ENCODE data around the gene DDX25. TPM values are rescaled to one million over a fixed set of nuclear protein-coding genes. Genes with fewer than 3 reads are reported as not detected.

Gene DDX25
- total RNA-seq, 1 experiment from 2014 or later = 1.5 TPM

DNA sequence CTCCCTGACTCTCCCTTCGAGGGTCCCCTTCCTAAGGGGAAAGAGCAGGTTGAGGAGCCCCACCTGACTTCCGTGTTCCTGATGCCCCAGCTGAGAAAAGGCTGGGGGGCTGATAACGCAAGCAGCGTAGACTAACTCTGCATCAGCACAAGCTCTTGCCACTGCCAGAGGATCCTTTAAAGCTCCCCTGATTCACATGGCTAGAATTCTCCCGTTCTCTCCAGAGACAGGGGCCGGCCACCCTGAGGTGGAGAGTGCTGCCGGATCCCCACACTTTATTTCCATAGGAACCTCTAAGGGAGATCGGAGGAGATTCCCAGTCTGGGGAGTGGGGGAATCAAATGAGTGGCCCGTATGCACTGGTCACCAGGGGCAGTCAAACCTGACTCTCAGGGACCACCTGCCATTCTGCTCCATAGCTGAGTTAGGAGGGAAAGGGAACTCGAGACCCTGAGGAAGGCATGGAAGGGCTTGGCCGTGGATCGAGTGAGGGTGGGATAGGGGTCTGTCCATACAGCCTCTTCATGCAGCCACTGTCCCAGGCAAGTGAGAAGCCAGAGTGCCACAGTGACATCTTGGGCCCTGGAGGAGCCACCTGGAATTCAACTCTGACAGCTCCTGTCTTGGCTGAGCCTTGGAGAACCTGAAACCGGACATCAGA is 40.2 kb downstream of the DDX25 start:
- in situ Hi-C loops (cut with HindIII; ENCODE audit: low pct_unique_long_range_greater_than_20kb, low sequenced_read_pairs) = no loop called here

DNA sequence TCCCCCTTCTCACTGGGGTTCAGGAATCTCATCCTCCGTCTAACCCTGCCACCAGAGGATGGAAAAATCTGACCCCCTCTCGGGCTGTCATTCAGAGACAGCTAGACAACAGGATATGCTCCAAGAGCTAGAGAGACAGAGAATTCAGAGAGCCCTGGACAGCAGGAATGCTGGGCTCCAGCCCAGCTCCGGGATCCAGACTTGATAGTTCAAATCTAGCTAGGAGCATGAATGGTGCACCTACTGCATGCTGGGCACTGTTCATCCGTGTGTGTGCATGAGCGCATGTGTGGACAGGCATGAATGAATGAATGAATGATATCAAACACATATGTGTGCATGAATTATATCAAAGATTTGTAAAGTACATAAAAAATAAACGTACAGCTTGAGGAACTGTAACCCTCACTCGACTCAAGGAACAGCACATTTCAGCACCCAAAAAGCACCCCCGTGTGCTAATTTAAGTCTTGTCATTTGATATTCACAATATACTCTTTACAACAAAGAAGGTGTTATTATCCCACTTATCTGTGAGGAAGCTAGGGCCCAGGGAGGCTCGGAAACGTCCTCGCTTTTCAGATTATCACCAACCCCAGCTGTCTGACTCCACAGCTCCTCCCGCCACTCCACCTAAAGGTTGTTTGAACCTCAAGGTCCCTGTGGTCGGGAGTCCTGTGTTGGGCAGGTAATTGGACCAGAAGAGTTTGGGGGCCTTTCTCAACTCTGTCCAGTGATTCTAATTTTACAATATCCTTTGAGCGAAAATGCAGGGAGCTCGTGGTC is 40.9 kb downstream of the DDX25 start:
- DNase-seq (ENCODE audit: low read depth, low spot score) = no peak
- in situ Hi-C loops (cut with HindIII; ENCODE audit: low pct_unique_long_range_greater_than_20kb, low sequenced_read_pairs) = no loop called here

More for the DNA sequence above, 40.2 kb downstream of the DDX25 start:
- DNase-seq (ENCODE audit: low read depth, low spot score) = no peak

DNA sequence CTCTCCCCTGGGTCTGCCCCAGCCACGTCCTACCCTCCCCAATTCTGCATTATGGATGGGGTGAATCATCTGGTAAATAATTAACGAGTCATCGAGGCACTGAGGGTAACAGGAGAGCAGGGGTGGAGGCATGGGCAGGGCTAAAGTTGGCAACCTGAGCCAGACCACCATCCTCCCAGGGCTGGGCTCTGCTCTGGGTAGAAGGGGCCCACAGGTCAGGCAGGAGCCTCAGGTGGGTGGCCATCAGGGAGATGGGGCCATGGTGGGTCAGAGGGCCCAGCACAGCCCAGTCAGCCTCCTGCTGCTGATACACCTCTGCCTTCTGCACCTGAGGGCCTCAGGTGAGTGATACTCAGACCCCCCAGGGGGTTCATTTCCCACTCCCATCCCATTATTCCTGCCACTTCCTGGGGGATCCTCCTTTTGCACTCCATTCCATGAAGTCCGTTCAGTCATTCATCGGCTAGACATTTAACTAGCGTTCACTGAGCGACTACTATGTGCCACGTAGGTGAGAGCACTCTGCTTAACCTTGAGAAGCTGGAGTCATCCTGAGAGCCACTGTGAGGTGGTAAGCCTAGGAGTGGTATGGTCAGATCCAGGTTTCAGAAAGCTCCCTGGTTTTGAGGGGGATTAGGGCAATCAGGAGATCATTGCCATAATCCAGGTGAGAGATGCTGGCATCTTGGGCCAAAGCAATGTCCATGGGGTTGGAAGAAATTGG is 41.7 kb downstream of the DDX25 start, which contains the start of gene VSIG10L2:
VSIG10L2 (plus strand) TSS at position 248 of the 724 bp plus-strand sequence; CDS start at position 260, 12 bp downstream.
- in situ Hi-C loops (cut with HindIII; ENCODE audit: low pct_unique_long_range_greater_than_20kb, low sequenced_read_pairs) = no loop called here
- no peak for DNase-seq (ENCODE audit: low read depth, low spot score)

DNA sequence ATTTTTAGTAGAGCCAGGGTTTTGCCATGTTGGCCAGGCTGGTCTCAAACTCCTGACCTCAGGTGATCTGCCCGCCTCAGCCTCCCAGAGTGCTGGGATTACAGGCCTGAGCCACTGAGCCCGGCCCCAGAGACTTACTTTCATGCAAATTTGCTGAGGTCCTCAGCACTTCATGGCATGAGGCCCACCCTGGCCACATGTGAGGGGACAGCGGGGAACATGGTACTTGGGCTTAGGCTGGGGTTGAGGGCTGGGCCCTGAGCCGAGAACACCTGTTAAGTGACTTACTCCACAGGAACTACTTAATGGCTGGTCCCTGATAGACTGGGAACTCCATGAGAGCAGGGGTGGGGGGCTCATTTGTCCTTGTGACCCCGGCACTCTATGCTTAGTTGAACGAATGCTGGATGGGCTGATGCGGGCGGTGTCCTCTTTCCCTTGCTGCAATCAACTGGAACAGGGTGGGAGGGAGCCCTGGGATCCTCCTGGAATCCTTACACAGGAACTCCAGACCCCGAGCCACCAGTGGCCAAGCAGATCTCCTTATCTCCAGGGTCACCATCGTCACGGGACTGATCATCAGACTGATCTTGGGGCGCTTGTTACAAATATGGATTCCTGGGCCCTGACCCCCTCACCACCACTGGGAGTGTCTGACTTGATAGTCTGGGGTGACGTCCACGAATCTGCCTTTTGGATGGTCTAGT is 42.6 kb downstream of the DDX25 start:
- in situ Hi-C loops (cut with HindIII; ENCODE audit: low pct_unique_long_range_greater_than_20kb, low sequenced_read_pairs) = no loop called here
- no peak for DNase-seq (ENCODE audit: low read depth, low spot score)

DNA sequence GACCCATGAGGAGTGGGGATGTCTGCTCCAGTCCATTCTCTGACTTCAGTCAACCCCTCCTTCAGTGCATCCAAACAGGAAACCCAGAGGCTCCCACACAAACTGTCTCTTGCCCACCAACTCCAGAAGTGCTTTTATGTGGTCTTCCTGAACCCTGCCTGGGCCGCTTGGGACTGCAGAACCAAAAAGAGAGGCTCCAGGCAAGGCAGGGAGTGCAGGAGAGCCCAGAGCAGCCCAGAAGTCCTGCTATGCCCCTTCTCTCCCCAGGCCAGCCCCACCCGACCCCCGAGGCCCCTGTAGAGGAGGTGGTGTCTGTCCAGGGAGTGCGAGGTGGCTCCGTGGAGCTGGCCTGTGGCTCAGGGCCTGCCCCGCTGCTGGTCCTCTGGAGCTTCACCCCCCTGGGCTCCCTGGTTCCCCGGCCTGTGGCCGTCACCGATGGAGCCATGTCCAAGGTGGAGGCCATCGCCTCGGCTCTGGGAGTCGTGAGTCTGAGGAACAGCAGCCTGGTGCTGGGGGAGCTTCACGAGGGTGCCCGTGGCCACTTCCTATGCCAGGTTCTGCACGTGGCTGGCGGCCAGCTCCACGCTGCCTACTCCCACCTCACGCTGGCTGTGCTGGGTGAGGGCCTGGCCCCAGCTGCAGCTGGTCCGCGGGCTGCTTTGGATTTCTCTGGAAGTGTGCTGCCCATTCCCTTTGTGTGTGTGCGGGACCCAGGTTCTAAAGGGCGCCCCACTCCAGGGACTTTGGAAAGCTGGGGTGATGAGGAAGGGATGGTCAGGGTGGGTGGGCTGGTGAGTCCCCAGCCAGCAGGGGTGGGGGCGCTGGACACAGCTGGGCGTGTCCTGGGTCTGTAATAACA is 43.3 kb downstream of the DDX25 start:
- in situ Hi-C loops (cut with HindIII; ENCODE audit: low pct_unique_long_range_greater_than_20kb, low sequenced_read_pairs) = no loop called here
- no peak for DNase-seq (ENCODE audit: low read depth, low spot score)

DNA sequence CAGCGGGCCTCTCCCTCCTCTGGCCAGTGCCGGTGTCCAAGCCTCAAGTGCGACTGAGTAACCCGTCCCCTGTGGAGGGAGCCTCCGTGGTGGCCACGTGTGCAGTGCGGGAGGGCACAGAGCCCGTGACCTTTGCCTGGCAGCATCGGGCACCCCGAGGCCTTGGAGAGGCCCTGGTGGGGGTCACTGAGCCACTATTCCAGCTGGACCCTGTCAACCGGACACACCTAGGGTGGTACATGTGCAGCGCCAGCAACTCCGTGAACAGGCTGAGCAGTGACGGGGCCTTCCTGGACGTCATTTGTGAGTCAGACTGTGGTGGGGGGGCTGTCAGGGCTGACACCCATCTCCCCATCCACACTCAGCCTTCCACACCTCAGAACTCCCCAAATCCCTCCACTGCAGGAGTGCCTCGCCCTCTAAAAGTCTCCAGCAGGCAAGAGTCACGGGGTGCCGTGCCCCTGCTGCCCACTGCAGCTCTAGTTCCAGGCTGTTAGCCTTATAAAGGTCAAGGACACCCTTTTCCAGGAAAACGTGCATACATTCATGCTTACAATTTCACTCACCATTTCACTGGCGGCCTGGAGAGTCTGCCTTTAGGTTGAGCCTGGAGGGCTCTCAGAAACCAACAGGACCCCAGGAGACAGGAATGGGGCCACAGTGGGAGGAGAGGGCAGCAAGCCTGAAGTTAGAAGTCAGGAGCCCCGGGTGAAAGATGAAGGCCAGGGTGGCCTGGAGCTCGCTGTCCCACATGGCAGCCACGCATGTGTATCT is 44.2 kb downstream of the DDX25 start:
- DNase-seq (ENCODE audit: low read depth, low spot score) = no peak
- in situ Hi-C loops (cut with HindIII; ENCODE audit: low pct_unique_long_range_greater_than_20kb, low sequenced_read_pairs) = no loop called here

DNA sequence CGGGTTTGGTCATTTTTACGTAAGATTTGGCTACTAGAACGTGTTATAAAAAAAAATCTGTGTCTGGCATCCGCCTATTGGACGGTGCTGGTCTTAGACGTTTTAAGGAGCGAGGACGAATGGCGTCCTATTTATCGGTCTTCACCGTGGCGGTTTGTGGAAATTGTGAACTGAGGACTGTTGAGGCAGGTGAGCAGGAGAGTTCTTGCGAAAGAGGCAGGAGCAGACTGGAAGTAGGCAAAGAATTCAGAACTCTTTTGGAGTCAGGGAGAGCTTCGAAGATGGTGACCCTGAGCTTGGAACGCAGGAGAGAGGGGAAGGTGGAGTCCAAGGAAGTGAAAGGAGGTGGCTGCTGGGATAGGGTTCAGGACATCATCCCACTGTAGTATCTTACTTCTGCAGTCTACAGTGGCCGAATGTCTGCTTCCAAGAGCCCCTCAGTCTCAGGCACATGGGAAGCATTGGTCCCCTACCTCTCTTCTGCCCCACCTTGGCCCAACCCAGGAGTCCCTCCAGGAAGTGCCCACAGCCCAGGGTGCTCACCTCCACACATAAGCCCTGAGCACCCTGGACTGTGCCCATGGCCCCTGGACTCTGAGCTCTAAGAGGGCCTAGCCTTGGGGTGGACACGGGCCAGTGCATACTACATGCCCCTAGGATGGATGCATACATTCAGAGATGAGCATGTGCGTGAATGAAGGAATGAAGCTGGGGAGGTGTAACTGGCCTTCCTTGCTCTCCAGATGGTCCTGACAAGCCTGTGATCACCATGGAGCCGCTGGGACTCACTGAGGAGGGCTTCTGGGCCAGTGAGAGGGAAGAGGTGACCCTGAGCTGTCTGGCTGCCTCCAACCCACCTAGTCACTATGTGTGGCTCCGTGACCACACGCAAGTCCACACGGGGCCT is 45.2 kb downstream of the DDX25 start:
- in situ Hi-C loops (cut with HindIII; ENCODE audit: low pct_unique_long_range_greater_than_20kb, low sequenced_read_pairs) = no loop called here

DNA sequence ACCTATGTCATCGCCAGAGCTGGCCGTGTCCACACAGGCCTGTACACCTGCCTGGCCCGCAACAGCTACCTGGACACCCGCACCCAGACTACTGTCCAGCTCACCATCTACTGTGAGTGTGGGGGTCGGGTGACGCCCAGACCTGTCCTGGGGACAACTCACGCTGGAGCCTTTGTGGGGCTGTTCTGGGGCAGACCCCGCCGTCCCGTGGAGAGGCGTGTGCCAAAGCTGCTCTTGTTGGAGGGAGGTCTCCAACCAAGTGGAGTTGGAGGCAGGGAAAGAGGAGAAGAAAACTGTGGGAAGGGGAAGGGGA is 45.8 kb downstream of the DDX25 start:
- no peak for DNase-seq (ENCODE audit: low read depth, low spot score)
- in situ Hi-C loops (cut with HindIII; ENCODE audit: low pct_unique_long_range_greater_than_20kb, low sequenced_read_pairs) = no loop called here

More for the DNA sequence above, 45.2 kb downstream of the DDX25 start:
- DNase-seq (ENCODE audit: low read depth, low spot score) = no peak

DNA sequence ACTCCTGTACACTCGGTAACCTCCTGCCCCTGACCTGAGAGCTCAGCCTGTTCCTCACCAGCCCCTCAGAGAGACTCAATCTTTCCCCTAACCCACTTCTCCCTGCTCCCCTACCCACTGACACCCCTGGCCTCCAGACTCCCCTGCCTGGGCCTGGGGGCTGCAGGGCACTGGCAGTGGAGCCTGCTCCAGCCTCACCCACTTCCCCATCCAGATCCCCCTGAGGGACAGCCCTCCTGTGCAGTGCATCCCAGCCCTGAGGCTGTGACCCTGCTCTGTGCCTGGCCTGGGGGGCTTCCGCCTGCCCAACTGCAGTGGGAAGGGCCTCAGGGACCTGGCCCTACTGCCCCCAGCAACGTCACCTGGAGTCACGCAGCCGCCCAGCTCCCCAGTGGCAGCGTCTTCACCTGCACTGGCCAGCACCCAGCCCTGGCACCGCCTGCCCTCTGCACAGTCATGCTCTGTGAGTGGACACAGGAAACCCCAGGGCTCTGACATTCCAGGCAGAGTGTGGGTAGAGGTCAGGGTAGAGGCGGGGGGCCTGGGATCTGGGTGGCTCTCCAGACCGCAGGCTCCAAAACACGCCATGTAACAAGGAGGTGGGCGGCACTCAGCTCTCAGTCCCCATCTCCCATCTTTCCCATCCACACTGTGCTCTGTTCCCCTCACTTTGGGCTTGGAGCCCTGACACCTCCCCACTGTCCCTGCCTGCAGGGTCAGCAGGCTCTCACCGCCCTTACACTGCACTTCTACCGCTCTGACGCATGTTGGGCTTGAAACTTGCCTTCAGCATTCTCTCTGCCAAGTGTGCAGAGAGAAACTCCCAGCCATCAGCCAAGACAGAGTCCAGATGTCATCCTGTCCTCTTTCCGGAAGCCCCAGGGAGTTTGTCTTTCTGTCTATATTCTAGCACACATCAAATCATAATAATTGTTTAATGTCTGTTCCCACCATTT is 46.7 kb downstream of the DDX25 start:
- DNase-seq (ENCODE audit: low read depth, low spot score) = no peak
- in situ Hi-C loops (cut with HindIII; ENCODE audit: low pct_unique_long_range_greater_than_20kb, low sequenced_read_pairs) = no loop called here

DNA sequence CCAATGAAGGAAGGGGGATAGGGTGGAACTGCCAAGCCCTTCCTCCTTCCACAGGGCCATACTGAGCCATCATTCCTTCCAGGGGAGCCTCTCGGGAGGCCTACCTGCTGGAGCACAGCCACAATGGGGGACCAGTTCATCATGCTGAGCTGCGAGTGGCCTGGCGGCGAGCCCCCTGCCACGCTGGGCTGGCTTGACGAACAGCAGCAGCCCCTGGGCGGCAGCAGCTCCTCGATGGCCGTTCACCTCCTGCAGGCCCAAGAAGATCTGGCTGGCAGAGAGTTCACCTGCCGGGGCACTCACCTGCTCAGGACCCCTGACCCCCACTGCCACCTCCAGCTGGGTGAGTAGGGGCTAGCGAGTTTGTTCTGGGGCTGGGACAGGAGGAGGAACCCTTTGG is 47.4 kb downstream of the DDX25 start:
- no peak for DNase-seq (ENCODE audit: low read depth, low spot score)
- in situ Hi-C loops (cut with HindIII; ENCODE audit: low pct_unique_long_range_greater_than_20kb, low sequenced_read_pairs) = no loop called here

DNA sequence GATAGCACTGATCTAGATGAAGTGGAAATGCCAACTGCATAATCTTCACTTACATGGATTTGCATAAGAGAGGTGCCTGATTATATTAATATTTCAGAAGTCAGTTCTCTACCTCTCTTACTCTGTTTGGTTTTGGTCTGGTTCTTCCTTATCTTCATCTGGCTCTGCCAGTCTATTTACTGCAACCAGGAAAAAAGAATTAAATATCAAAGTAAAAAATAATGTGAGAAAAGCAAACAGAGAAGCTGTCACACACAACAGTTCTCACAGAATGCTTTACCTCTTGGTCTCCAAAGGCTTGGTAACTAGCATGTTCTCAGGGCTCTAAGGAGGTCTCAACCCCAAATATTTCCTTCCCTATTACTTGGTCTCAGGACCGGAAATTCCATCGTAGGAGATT is 48.3 kb downstream of the DDX25 start:
- no peak for DNase-seq (ENCODE audit: low read depth, low spot score)
- in situ Hi-C loops (cut with HindIII; ENCODE audit: low pct_unique_long_range_greater_than_20kb, low sequenced_read_pairs) = no loop called here

DNA sequence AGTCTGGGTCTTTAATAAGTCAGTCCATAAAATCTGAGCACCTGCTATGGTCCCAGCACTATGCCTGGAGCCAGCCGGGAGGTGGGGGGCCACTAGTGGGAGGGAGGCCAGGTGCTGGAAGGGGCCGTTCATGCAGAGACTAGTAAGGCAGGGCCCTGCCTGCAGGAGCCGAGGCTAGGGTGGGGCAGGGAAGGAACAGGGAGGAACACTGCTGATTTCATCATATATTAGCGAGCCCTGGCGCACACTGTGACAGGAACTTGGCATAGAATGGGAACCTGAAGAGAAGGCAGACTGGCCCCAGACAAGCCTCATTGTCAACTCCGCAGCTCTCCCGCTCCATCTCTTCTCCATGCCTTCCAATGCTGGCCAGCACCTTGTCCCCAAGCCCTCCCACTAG is 48.7 kb downstream of the DDX25 start:
- in situ Hi-C loops (cut with HindIII; ENCODE audit: low pct_unique_long_range_greater_than_20kb, low sequenced_read_pairs) = no loop called here
- no peak for DNase-seq (ENCODE audit: low read depth, low spot score)

DNA sequence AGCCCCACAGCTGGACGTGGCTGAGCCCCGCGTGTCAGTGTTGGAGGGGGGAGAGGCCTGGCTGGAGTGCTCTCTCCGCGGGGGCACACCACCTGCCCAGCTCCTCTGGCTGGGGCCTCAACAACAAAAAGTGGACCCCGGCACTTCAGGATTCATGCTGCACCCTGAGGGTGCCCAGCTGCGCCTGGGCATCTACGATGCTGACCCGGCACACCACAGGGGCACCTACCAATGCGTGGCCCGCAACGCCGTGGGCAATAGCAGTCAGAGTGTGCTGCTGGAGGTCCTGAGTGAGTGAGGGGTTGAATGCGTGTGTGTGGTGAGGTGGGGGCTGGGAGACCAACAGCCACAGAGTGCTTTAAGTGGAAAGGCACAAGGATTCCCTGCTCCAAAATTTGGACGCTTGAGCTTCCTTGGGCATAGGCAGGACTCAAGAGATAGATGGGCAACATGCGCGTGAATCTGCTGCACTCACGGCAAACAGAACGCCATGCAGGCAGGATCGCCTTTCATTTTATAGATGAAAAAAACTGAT is 49.2 kb downstream of the DDX25 start:
- in situ Hi-C loops (cut with HindIII; ENCODE audit: low pct_unique_long_range_greater_than_20kb, low sequenced_read_pairs) = no loop called here
- DNase-seq (ENCODE audit: low read depth, low spot score) = no peak

DNA sequence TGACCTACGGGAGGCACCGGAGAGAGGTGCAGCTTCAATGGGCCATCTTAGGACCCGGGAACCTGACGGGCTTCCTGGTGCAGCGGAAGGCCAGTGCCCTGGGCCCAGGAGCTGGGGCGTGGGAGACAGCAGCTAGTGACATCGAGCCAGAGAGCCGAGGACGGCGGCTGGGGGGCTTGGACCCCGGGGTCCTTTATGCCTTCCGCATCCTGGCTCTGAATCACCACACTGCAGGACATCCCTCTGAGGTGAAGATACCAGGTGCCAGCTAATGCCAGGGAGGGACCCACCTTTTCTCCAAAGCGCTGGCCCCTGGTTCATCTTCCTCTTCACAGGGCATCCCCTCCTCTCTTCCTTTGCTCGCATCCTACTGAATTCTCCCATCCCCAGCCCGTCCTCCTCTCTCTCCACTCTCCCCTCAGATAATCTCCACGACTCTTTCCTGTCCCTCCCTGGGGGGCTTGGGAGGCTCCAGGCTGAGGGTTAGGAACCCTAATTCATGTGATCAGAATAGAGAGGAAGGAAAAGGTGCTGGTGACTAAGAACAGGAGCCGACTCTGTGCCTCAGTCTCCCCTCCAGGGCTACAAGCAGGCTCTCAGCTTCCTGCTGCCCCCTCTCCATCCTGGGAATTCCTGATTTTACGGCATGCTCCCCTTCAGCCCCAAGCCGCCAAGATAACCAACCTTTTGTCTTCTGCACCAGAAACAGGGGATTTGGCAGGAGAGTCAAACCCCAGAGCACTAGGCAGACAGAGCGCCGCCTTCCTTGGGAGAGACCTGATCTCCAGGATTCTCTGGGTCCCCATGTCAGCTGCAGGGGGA is 50.0 kb downstream of the DDX25 start:
- no peak for DNase-seq (ENCODE audit: low read depth, low spot score)
- in situ Hi-C loops (cut with HindIII; ENCODE audit: low pct_unique_long_range_greater_than_20kb, low sequenced_read_pairs) = no loop called here
